ENCODE data around the gene XYLT2.

XYLT2 gene

GRCh38 chr17:50373705-50374104 lies 27.8 kb downstream of the XYLT2 start:
- DNase-seq, result no peak
- H3K27ac Mint-ChIP-seq, result peak overlapping the region; percentile 100
- peaks cover 86% of the 10 kb centered on the region for H3K36me3 Mint-ChIP-seq (ENCODE audit: low read depth)
- peaks cover 31% of the 10 kb centered on the region for H3K4me1 Mint-ChIP-seq (ENCODE audit: low read depth)
- H3K9me3 Mint-ChIP-seq, result no peaks in the 10 kb centered on the region
- peak overlapping the region; percentile 99 for H3K4me3 Mint-ChIP-seq
- H3K27me3 Mint-ChIP-seq, result no peaks in the 10 kb centered on the region

- Mint-ChIP-seq H3K27me3 (no peaks in the 10 kb centered on the region), H3K4me3 (no peak overlapping the region), H3K4me1 (ENCODE audit: low read depth) (peaks cover 24% of the 10 kb centered on the region), H3K27ac (no peak overlapping the region), H3K36me3 (ENCODE audit: low read depth) (peaks cover 86% of the 10 kb centered on the region), H3K9me3 (no peaks in the 10 kb centered on the region)
- DNase-seq, result no peak
Measured at GRCh38 chr17:50375858-50376538, 30.1 kb downstream of the XYLT2 start.

GRCh38 chr17:50379351-50380132 lies 33.6 kb downstream of the XYLT2 start:
- Mint-ChIP-seq H3K4me1 (ENCODE audit: low read depth) (no peaks in the 10 kb centered on the region), H3K27ac (no peak overlapping the region), H3K36me3 (ENCODE audit: low read depth) (peaks cover 95% of the 10 kb centered on the region), H3K4me3 (no peak overlapping the region), H3K9me3 (no peaks in the 10 kb centered on the region), H3K27me3 (no peaks in the 10 kb centered on the region)
- no peak for DNase-seq

- Mint-ChIP-seq H3K36me3 (ENCODE audit: low read depth) (peaks cover 98% of the 10 kb centered on the region), H3K4me1 (ENCODE audit: low read depth) (no peaks in the 10 kb centered on the region), H3K4me3 (no peak overlapping the region), H3K27me3 (no peaks in the 10 kb centered on the region), H3K27ac (no peak overlapping the region), H3K9me3 (no peaks in the 10 kb centered on the region)
- DNase-seq, result no peak
Measured at GRCh38 chr17:50380369-50381259, 34.7 kb downstream of the XYLT2 start.

GRCh38 chr17:50381260-50381815 lies 35.4 kb downstream of the XYLT2 start:
- no peak overlapping the region for H3K4me3 Mint-ChIP-seq
- no peaks in the 10 kb centered on the region for H3K4me1 Mint-ChIP-seq (ENCODE audit: low read depth)
- no peaks in the 10 kb centered on the region for H3K9me3 Mint-ChIP-seq
- DNase-seq, result no peak
- H3K36me3 Mint-ChIP-seq (ENCODE audit: low read depth), result peaks cover 98% of the 10 kb centered on the region
- no peaks in the 10 kb centered on the region for H3K27me3 Mint-ChIP-seq
- no peak overlapping the region for H3K27ac Mint-ChIP-seq

GRCh38 chr17:50381920-50382319 lies 36.0 kb downstream of the XYLT2 start:
- H3K27me3 Mint-ChIP-seq, result no peaks in the 10 kb centered on the region
- peak overlapping the region; percentile 44 for H3K27ac Mint-ChIP-seq
- H3K4me3 Mint-ChIP-seq, result no peak overlapping the region
- no peaks in the 10 kb centered on the region for H3K4me1 Mint-ChIP-seq (ENCODE audit: low read depth)
- H3K9me3 Mint-ChIP-seq, result no peaks in the 10 kb centered on the region
- peaks cover 98% of the 10 kb centered on the region for H3K36me3 Mint-ChIP-seq (ENCODE audit: low read depth)
- no peak for DNase-seq

- Mint-ChIP-seq H3K27me3 (no peaks in the 10 kb centered on the region), H3K9me3 (no peaks in the 10 kb centered on the region), H3K27ac (peak overlapping the region; percentile 30), H3K4me3 (no peak overlapping the region), H3K4me1 (ENCODE audit: low read depth) (no peaks in the 10 kb centered on the region), H3K36me3 (ENCODE audit: low read depth) (peaks cover 100% of the 10 kb centered on the region)
- no peak for DNase-seq
Measured at GRCh38 chr17:50382931-50383330, 37.0 kb downstream of the XYLT2 start.

GRCh38 chr17:50386510-50386909 lies 40.6 kb downstream of the XYLT2 start:
- H3K9me3 Mint-ChIP-seq, result no peaks in the 10 kb centered on the region

GRCh38 chr17:50388728-50389127 lies 42.8 kb downstream of the XYLT2 start:
- Mint-ChIP-seq H3K4me3 (no peak overlapping the region), H3K27ac (peak overlapping the region; percentile 5), H3K4me1 (ENCODE audit: low read depth) (peaks cover 10% of the 10 kb centered on the region), H3K36me3 (ENCODE audit: low read depth) (peaks cover 100% of the 10 kb centered on the region), H3K27me3 (no peaks in the 10 kb centered on the region), H3K9me3 (no peaks in the 10 kb centered on the region)
- no peak for DNase-seq

More at GRCh38 chr17:50386510-50386909, 40.6 kb downstream of the XYLT2 start:
- Mint-ChIP-seq H3K4me3 (no peak overlapping the region), H3K27ac (peak overlapping the region; percentile 61), H3K4me1 (ENCODE audit: low read depth) (peaks cover under 1% of the 10 kb centered on the region), H3K36me3 (ENCODE audit: low read depth) (peaks cover 100% of the 10 kb centered on the region), H3K27me3 (no peaks in the 10 kb centered on the region)
- DNase-seq, result no peak

GRCh38 chr17:50389534-50389933 lies 43.6 kb downstream of the XYLT2 start:
- peaks cover 100% of the 10 kb centered on the region for H3K36me3 Mint-ChIP-seq (ENCODE audit: low read depth)
- no peak overlapping the region for H3K4me3 Mint-ChIP-seq

GRCh38 chr17:50392621-50393020 lies 46.7 kb downstream of the XYLT2 start:
- H3K36me3 Mint-ChIP-seq (ENCODE audit: low read depth), result peaks cover 92% of the 10 kb centered on the region
- no peak overlapping the region for H3K4me3 Mint-ChIP-seq
- no peaks in the 10 kb centered on the region for H3K9me3 Mint-ChIP-seq
- peak overlapping the region; percentile 63 for H3K27ac Mint-ChIP-seq
- peaks cover 33% of the 10 kb centered on the region for H3K4me1 Mint-ChIP-seq (ENCODE audit: low read depth)
- H3K27me3 Mint-ChIP-seq, result no peaks in the 10 kb centered on the region
- DNase-seq, result no peak

More at GRCh38 chr17:50389534-50389933, 43.6 kb downstream of the XYLT2 start:
- no peaks in the 10 kb centered on the region for H3K27me3 Mint-ChIP-seq
- H3K27ac Mint-ChIP-seq, result no peak overlapping the region
- peaks cover 14% of the 10 kb centered on the region for H3K4me1 Mint-ChIP-seq (ENCODE audit: low read depth)
- H3K9me3 Mint-ChIP-seq, result no peaks in the 10 kb centered on the region
- no peak for DNase-seq

- no peaks in the 10 kb centered on the region for H3K9me3 Mint-ChIP-seq
- no peaks in the 10 kb centered on the region for H3K27me3 Mint-ChIP-seq
- peak overlapping the region; percentile 13 for H3K27ac Mint-ChIP-seq
- H3K4me1 Mint-ChIP-seq (ENCODE audit: low read depth), result peaks cover 36% of the 10 kb centered on the region
- peaks cover 81% of the 10 kb centered on the region for H3K36me3 Mint-ChIP-seq (ENCODE audit: low read depth)
- no peak overlapping the region for H3K4me3 Mint-ChIP-seq
- DNase-seq, result no peak
Measured at GRCh38 chr17:50393700-50394099, 47.8 kb downstream of the XYLT2 start.

GRCh38 chr17:50394711-50395110 lies 48.8 kb downstream of the XYLT2 start:
- Mint-ChIP-seq H3K27ac (peak overlapping the region; percentile 93), H3K27me3 (no peaks in the 10 kb centered on the region), H3K4me3 (peak overlapping the region; percentile 95), H3K36me3 (ENCODE audit: low read depth) (peaks cover 71% of the 10 kb centered on the region), H3K9me3 (no peaks in the 10 kb centered on the region), H3K4me1 (ENCODE audit: low read depth) (peaks cover 36% of the 10 kb centered on the region)
- DNase-seq, result no peak

Measured in activated T-cell treated with anti-CD3 and anti-CD28 coated beads, Interleukin-2, amount 50 U/mL, for 24 hours (primary cell).